Measurements from ENCODE around the gene PCSK9. TPM values are rescaled to one million over a fixed set of nuclear protein-coding genes. Genes with fewer than 3 reads are reported as not detected.

The PCSK9 gene
- total and polyA plus RNA-seq, 2 experiments from 2014 or later = 23.5 to 31.4 TPM

GRCh38 chr1:55081188-55081904 lies 42.0 kb downstream of the PCSK9 start:
- H3K9me3 ChIP-seq (ENCODE audit: low read depth) = no peaks in the 10 kb centered on the region
- H3K4me3 ChIP-seq = no peak overlapping the region
- no peaks in the 10 kb centered on the region for H3K79me2 ChIP-seq
- H3K4me2 ChIP-seq = no peak overlapping the region
- TF ChIP-seq CTCF (IDR thresholded peaks at IDR 0.05; ENCODE audit: poor library complexity) (no peak), EZH2 (IDR thresholded peaks at IDR 0.05; ENCODE audit: borderline replicate concordance) (no peak), EZH2phosphoT487 (IDR thresholded peaks at IDR 0.05; ENCODE audit: low read depth, severe bottlenecking, unreplicated experiment) (no peak)
- no peak overlapping the region for H3K27ac ChIP-seq
- H3K36me3 ChIP-seq (replicated peaks; ENCODE audit: insufficient read depth, low read depth) = no peaks in the 10 kb centered on the region
- H3K27me3 ChIP-seq = no peaks in the 10 kb centered on the region
- H3K4me1 ChIP-seq (ENCODE audit: insufficient read depth) = no peaks in the 10 kb centered on the region
- H2AFZ ChIP-seq = no peak overlapping the region
- no peaks in the 10 kb centered on the region for H3K9me2 ChIP-seq (replicated peaks; ENCODE audit: insufficient read depth)
- H4K20me1 ChIP-seq (ENCODE audit: insufficient read depth, poor library complexity, severe bottlenecking) = no peaks in the 10 kb centered on the region
- 71% methylated on average over 9 of the region's 9 CpGs for WGBS (ENCODE audit: low lambda C conversion rate, missing lambda C conversion rate)
- no peak for DNase-seq (ENCODE audit: low spot score)

- DNase-seq (ENCODE audit: low spot score) = no peak
- TF ChIP-seq EZH2 (IDR thresholded peaks at IDR 0.05; ENCODE audit: borderline replicate concordance) (no peak), CTCF (IDR thresholded peaks at IDR 0.05; ENCODE audit: poor library complexity) (no peak), EZH2phosphoT487 (IDR thresholded peaks at IDR 0.05; ENCODE audit: low read depth, severe bottlenecking, unreplicated experiment) (no peak)
- H3K9me2 ChIP-seq (replicated peaks; ENCODE audit: insufficient read depth) = no peaks in the 10 kb centered on the region
- H4K20me1 ChIP-seq (ENCODE audit: insufficient read depth, poor library complexity, severe bottlenecking) = no peaks in the 10 kb centered on the region
- 90% methylated on average over 2 of the region's 2 CpGs for WGBS (ENCODE audit: low lambda C conversion rate, missing lambda C conversion rate)
- no peak overlapping the region for H2AFZ ChIP-seq
- H3K36me3 ChIP-seq (replicated peaks; ENCODE audit: insufficient read depth, low read depth) = no peaks in the 10 kb centered on the region
- H3K4me1 ChIP-seq (ENCODE audit: insufficient read depth) = no peaks in the 10 kb centered on the region
- H3K4me2 ChIP-seq = no peak overlapping the region
- H3K79me2 ChIP-seq = no peaks in the 10 kb centered on the region
- H3K27me3 ChIP-seq = no peaks in the 10 kb centered on the region
- no peak overlapping the region for H3K27ac ChIP-seq
- no peak overlapping the region for H3K4me3 ChIP-seq
- no peaks in the 10 kb centered on the region for H3K9me3 ChIP-seq (ENCODE audit: low read depth)
Measured at GRCh38 chr1:55081905-55082296, 42.6 kb downstream of the PCSK9 start.

DNA sequence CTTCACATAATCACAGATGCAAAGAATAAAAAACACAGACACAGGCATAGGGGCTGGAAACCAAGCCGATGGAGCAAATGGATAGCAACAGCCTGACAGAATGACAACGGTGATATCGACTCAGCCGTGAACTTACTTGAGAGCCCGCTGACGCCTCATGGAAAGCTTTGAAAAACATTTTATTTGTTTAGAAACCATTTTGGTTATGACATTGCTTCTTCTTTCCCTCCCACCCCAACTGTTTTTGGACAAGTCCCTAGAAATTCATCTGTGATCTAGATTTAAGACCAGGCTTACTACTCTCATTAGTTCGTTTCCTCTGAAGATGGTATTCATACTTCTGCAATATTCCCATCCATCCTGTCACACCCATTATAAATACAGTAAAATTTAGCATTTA lies 44.9 kb downstream of the PCSK9 start:
- no peaks in the 10 kb centered on the region for H3K9me3 ChIP-seq (ENCODE audit: low read depth)
- H3K9me2 ChIP-seq (replicated peaks; ENCODE audit: insufficient read depth) = no peaks in the 10 kb centered on the region
- no peak overlapping the region for H3K4me3 ChIP-seq
- WGBS (ENCODE audit: low lambda C conversion rate, missing lambda C conversion rate) = 94% methylated on average over 7 of the region's 7 CpGs
- H2AFZ ChIP-seq = no peak overlapping the region
- H3K36me3 ChIP-seq (replicated peaks; ENCODE audit: insufficient read depth, low read depth) = no peaks in the 10 kb centered on the region
- no peaks in the 10 kb centered on the region for H3K27me3 ChIP-seq
- H3K27ac ChIP-seq = no peak overlapping the region
- no peaks in the 10 kb centered on the region for H4K20me1 ChIP-seq (ENCODE audit: insufficient read depth, poor library complexity, severe bottlenecking)
- H3K4me2 ChIP-seq = no peak overlapping the region
- DNase-seq (ENCODE audit: low spot score) = no peak
- TF ChIP-seq EZH2phosphoT487 (IDR thresholded peaks at IDR 0.05; ENCODE audit: low read depth, severe bottlenecking, unreplicated experiment) = no peak
- TF ChIP-seq CTCF (IDR thresholded peaks at IDR 0.05; ENCODE audit: poor library complexity) = no peak
- TF ChIP-seq EZH2 (IDR thresholded peaks at IDR 0.05; ENCODE audit: borderline replicate concordance) = no peak
- H3K79me2 ChIP-seq = no peaks in the 10 kb centered on the region
- H3K4me1 ChIP-seq (ENCODE audit: insufficient read depth) = no peaks in the 10 kb centered on the region
